Skeletal muscle cell (primary cell): Measurements from ENCODE around the gene POU2F2.
"Not testable (repeated sequence)": the region's sequence is repeated elsewhere in the genome, so short reads cannot be mapped to it uniquely, and the experiment has no call there.

Experiments used
- DNase-seq: peaks from one replicate; pipeline ENCODE4 v3.0.0-alpha.2; 2010; ENCODE audit warnings: low read depth
- H3K4me3 ChIP-seq: 2 replicates; pipeline ENCODE4 v1.5.1; 2011; ENCODE audit warnings: low read depth, mild to moderate bottlenecking, control low read depth, low read length, moderate library complexity

The POU2F2 gene

GRCh38 chr19:42040491-42040890, 91.8 kb downstream of the POU2F2 start:
- DNase-seq, H3K4me3 ChIP-seq: not testable (repeated sequence)

- no peak overlapping the region for H3K4me3 ChIP-seq
- DNase-seq, result no peak
Observed at GRCh38 chr19:42040031-42040430, 92.2 kb downstream of the POU2F2 start.

GRCh38 chr19:42038666-42039065, 93.6 kb downstream of the POU2F2 start:
- no peak for DNase-seq
- no peak overlapping the region for H3K4me3 ChIP-seq

GRCh38 chr19:42037649-42038048, 94.6 kb downstream of the POU2F2 start:
- H3K4me3 ChIP-seq, result no peak overlapping the region
- DNase-seq, result no peak
